HepG2 (cell line): ENCODE results near the gene MACROD2. TPM values are rescaled to one million over a fixed set of nuclear protein-coding genes. Genes with fewer than 3 reads are reported as not detected.

Experiments used
- ATAC-seq: fragments of 200-7000 bp; cut with Tn5 transposase; 3 replicates; pipeline ENCODE4 v1.9.1; 2020; ENCODE audit warnings: mild to moderate bottlenecking, moderate library complexity
- BruUV-seq: library from RNA; stranded (reverse); fragments of 400-500 nt; replicated peaks from 2 replicates; lab custom pipeline; 2021; lab: Mats Ljungman, UMichigan
- CTCF ChIA-PET: fragments of 300-600 bp; formaldehyde crosslinking; extraction: SDS; loops from one replicate; lab custom pipeline; 2021; ENCODE audit warnings: low total read pairs, inconsistent platforms, low intra/inter-chr PET ratio; lab: Yijun Ruan, JAX
- POLR2A ChIA-PET: fragments of 350-600 bp; sonication (Branson Sonifier 250); formaldehyde crosslinking; loops from one replicate; lab custom pipeline; 2020; ENCODE audit warnings: antibody characterized with exemption, inconsistent platforms; lab: Yijun Ruan, JAX
- DNase-seq: peaks from one replicate; pipeline ENCODE4 v3.0.0-alpha.2; 2015; ENCODE audit warnings: low spot score
- FAIRE-seq: peaks from 3 replicates; lab custom pipeline; 2011; peaks lifted over from hg19 to GRCh38; lab: Jason Lieb, UNC
- H2AFZ ChIP-seq: one replicate; pipeline ENCODE4 v1.6.1; 2011; ENCODE audit warnings: low read length, inconsistent platforms
- H3K27ac ChIP-seq: fragments of 300-600 bp; 3 replicates; pipeline ENCODE4 v1.8.0; 2011; ENCODE audit warnings: mixed run types, mild to moderate bottlenecking, mixed read lengths, low read length, inconsistent platforms; ENCODE audit not compliant: insufficient read depth; ENCODE audit errors: extremely low read length
- H3K27me3 ChIP-seq, 2 experiments: fragments of 200-600 bp in 1 of 2; 2 replicates in 1 of 2; 3 replicates in 1 of 2; pipeline versions ENCODE4 v1.6.0 to v1.8.0; 2011; ENCODE audit warnings: low read length in 2 of 2, mild to moderate bottlenecking in 2 of 2, moderate library complexity in 2 of 2, inconsistent platforms in 1 of 2; ENCODE audit not compliant: insufficient read depth in 2 of 2, control insufficient read depth in 1 of 2
- H3K36me3 ChIP-seq, 2 experiments: fragments of 200-600 bp in 1 of 2; replicated peaks in 1 of 2; 2 replicates in 1 of 2; 3 replicates in 1 of 2; pipeline versions ENCODE4 v1.5.1 to v1.8.0; 2011; ENCODE audit warnings: low read length in 2 of 2, inconsistent platforms in 1 of 2; ENCODE audit not compliant: insufficient read depth in 2 of 2, control insufficient read depth in 1 of 2
- H3K4me1 ChIP-seq: 2 replicates; pipeline ENCODE4 v1.5.1; 2012; ENCODE audit warnings: low read length, inconsistent platforms; ENCODE audit not compliant: insufficient read depth
- H3K4me2 ChIP-seq: 2 replicates; pipeline ENCODE4 v1.6.0; 2011; ENCODE audit warnings: low read depth, low read length, inconsistent platforms
- H3K4me3 ChIP-seq, 3 experiments: fragments of 200-600 bp in 1 of 3; sonication (generic), shearing (Covaris generic) in 1 of 3; replicated peaks in 1 of 3; 2 replicates each; pipeline ENCODE4 v1.5.1; 2011 to 2016; ENCODE audit warnings: low read length in 3 of 3, inconsistent platforms in 2 of 3, low read depth in 2 of 3, mild to moderate bottlenecking in 2 of 3, control low read depth in 1 of 3, mixed read lengths in 1 of 3; ENCODE audit not compliant: insufficient read depth in 1 of 3
- H3K79me2 ChIP-seq: one replicate; pipeline ENCODE4 v1.6.1; 2011; ENCODE audit warnings: low read length, inconsistent platforms; ENCODE audit not compliant: insufficient read depth
- H3K9ac ChIP-seq: 2 replicates; pipeline ENCODE4 v1.6.0; 2011; ENCODE audit warnings: mild to moderate bottlenecking, low read depth, low read length, inconsistent platforms; ENCODE audit not compliant: insufficient read depth
- H3K9me3 ChIP-seq: 2 replicates; pipeline ENCODE4 v1.5.1; 2012; ENCODE audit warnings: mild to moderate bottlenecking, low read length
- H4K20me1 ChIP-seq: 2 replicates; pipeline ENCODE4 v1.6.0; 2011; ENCODE audit warnings: inconsistent platforms, mild to moderate bottlenecking, low read length, moderate library complexity; ENCODE audit not compliant: insufficient read depth
- ATF2 ChIP-seq: sonication (generic); formaldehyde crosslinking; IDR thresholded peaks from 2 replicates; pipeline ENCODE4 v1.4.0; 2020; ENCODE audit warnings: missing genetic modification reagents
- DRAP1 ChIP-seq: IDR thresholded peaks from 2 replicates; pipeline ENCODE4 v1.6.1; 2016; ENCODE audit warnings: missing genetic modification reagents, missing compliant biosample characterization
- SALL2 ChIP-seq: sonication (generic); formaldehyde crosslinking; IDR thresholded peaks from 2 replicates; pipeline ENCODE4 v1.8.1; 2023; ENCODE audit warnings: mild to moderate bottlenecking, missing genetic modification reagents, inconsistent platforms
- SAP130 ChIP-seq: IDR thresholded peaks from 2 replicates; pipeline ENCODE4 v1.6.1; 2016; ENCODE audit warnings: low read depth
- TOE1 ChIP-seq: sonication (generic); formaldehyde crosslinking; IDR thresholded peaks from 2 replicates; pipeline ENCODE4 v1.4.0; 2020; ENCODE audit warnings: mild to moderate bottlenecking, missing genetic modification reagents
- ZFP41 ChIP-seq: sonication (generic); formaldehyde crosslinking; IDR thresholded peaks from 2 replicates; pipeline ENCODE4 v1.4.0; 2020; ENCODE audit warnings: mild to moderate bottlenecking, missing genetic modification reagents, borderline replicate concordance
- ZNF143 ChIP-seq: sonication (generic); formaldehyde crosslinking; IDR thresholded peaks from 2 replicates; pipeline ENCODE4 v1.4.0; 2020; ENCODE audit warnings: missing genetic modification reagents
- ZNF670 ChIP-seq: sonication (generic); formaldehyde crosslinking; IDR thresholded peaks from 2 replicates; pipeline ENCODE4 v1.8.0; 2022; ENCODE audit warnings: mild to moderate bottlenecking, missing genetic modification reagents, borderline replicate concordance
- ZNF704 ChIP-seq: sonication (generic); formaldehyde crosslinking; IDR thresholded peaks from 2 replicates; pipeline ENCODE4 v1.8.1; 2023; ENCODE audit warnings: mild to moderate bottlenecking, inconsistent platforms, moderate library complexity, missing genetic modification reagents, borderline replicate concordance
- ZNF790 ChIP-seq: sonication (generic); formaldehyde crosslinking; IDR thresholded peaks from 2 replicates; pipeline ENCODE4 v1.8.0; 2022; ENCODE audit warnings: missing genetic modification reagents, mild to moderate bottlenecking, borderline replicate concordance
- WGBS: methylation state at CpG from one replicate; pipeline ENCODE4 v1.1.6; 2017; ENCODE audit warnings: low lambda C conversion rate; 5-methylcytosine and 5-hydroxymethylcytosine counted together
- in situ Hi-C: cut with HindIII; loops from 2 replicates; pipeline ENCODE4 v1.10.0; 2017; ENCODE audit warnings: low pct_unique_long_range_greater_than_20kb; ENCODE audit not compliant: extremely low pct_ligation_motif_present
- intact Hi-C: fragments of 100-400 bp; cut with micrococcal nuclease; formaldehyde crosslinking; loops from one replicate; pipeline ENCODE4 v1.10.0; 2022; ENCODE audit not compliant: unreplicated experiment
- polyA plus RNA-seq, 8 experiments: library from polyadenylated mRNA; depleted of rRNA in 3 of 8; stranded (reverse) in 7 of 8; unstranded in 1 of 8; fragments of >200 nt; fragmentation: Illumina TruSeq in 4 of 8; extraction: Trizol in 4 of 8; gene quantifications; 2 replicates each; pipeline versions ENCODE4 v1.2.1 to v1.2.3, GENCODE V29; 2011 to 2016; ENCODE audit warnings: low read depth in 4 of 8, missing spikeins in 1 of 8, mixed read lengths in 1 of 8; ENCODE audit not compliant: insufficient read depth in 1 of 8
- total RNA-seq, 5 experiments: library from RNA; depleted of rRNA; stranded (reverse); fragments of >200 nt; fragmentation: Illumina TruSeq; extraction: Trizol; gene quantifications; 2 replicates each; pipeline ENCODE4 v1.2.3, GENCODE V29; 2016; ENCODE audit warnings: low read depth in 1 of 5

The MACROD2 gene
- total and polyA plus RNA-seq, 2 of the 13 experiments (the other 11 are each of a cell fraction or from before 2014, with no cell fraction given), result 0.13 to 0.51 TPM

GRCh38 chr20:14295770-14296309, 300.5 kb downstream of the MACROD2 start:
- ChIA-PET POLR2A (no interaction called here), CTCF (no interaction called here)
- no peaks in the 10 kb centered on the region for H3K9me3 ChIP-seq
- no peak overlapping the region for H3K4me2 ChIP-seq
- no peak overlapping the region for H3K4me3 ChIP-seq
- in situ Hi-C loops (no loop called here), intact Hi-C loops (no loop called here)
- no peak overlapping the region for H3K9ac ChIP-seq
- TF ChIP-seq ZNF704 (CRISPR knock-in tag) (no peak), ZNF143 (no peak)
- H3K4me1 ChIP-seq, result no peaks in the 10 kb centered on the region
- FAIRE-seq (no peak), ATAC-seq (no peak), DNase-seq (no peak)
- BruUV-seq, result no TSS peak
- no peak overlapping the region for H3K27ac ChIP-seq
- H3K27me3 ChIP-seq, result no peaks in the 10 kb centered on the region
- H3K36me3 ChIP-seq, result no peaks in the 10 kb centered on the region
- H4K20me1 ChIP-seq, result no peaks in the 10 kb centered on the region
- 0% methylated on average over 3 of the region's 3 CpGs for WGBS
- no peaks in the 10 kb centered on the region for H3K79me2 ChIP-seq
- H2AFZ ChIP-seq, result no peak overlapping the region

GRCh38 chr20:14299831-14300230, 304.5 kb downstream of the MACROD2 start:
- no TSS peak for BruUV-seq
- no peak overlapping the region for H3K4me2 ChIP-seq
- H3K9me3 ChIP-seq, result 0 out of 2 replicates have a peak, but pooled peaks cover 4% of the 10 kb centered on the region
- H3K79me2 ChIP-seq, result no peaks in the 10 kb centered on the region
- FAIRE-seq, result no peak
- WGBS, result 14% methylated on average over 4 of the region's 4 CpGs
- H3K4me1 ChIP-seq, result no peaks in the 10 kb centered on the region
- H4K20me1 ChIP-seq, result no peaks in the 10 kb centered on the region
- ChIA-PET POLR2A (no interaction called here), CTCF (no interaction called here)
- no peak overlapping the region for H2AFZ ChIP-seq
- H3K9ac ChIP-seq, result no peak overlapping the region
- in situ Hi-C loops (no loop called here), intact Hi-C loops (no loop called here)
- no peak overlapping the region for H3K4me3 ChIP-seq
- ATAC-seq, result no peak
- H3K27me3 ChIP-seq, result no peaks in the 10 kb centered on the region
- no peak overlapping the region for H3K27ac ChIP-seq
- no peaks in the 10 kb centered on the region for H3K36me3 ChIP-seq
- DNase-seq, result no peak
- no peak for TF ChIP-seq DRAP1
- no peak for TF ChIP-seq SALL2
- no peak for TF ChIP-seq TOE1
- no peak for TF ChIP-seq ATF2 (CRISPR knock-in tag)
- TF ChIP-seq ZNF670, result no peak
- no peak for TF ChIP-seq ZNF790 (CRISPR knock-in tag)
- TF ChIP-seq ZFP41 (CRISPR knock-in tag), result no peak
- TF ChIP-seq SAP130 (CRISPR knock-in tag), result no peak
